Parathyroid adenoma (tissue), 2 donors: ENCODE measurements around the gene GPER1.

Experiments used
- H2AFZ ChIP-seq: fragments of 300-600 bp; sonication (generic); one replicate; pipeline ENCODE4 v1.7.0; 2017; ENCODE audit warnings: antibody characterized with exemption, mild to moderate bottlenecking
- H3K27ac ChIP-seq: fragments of 300-600 bp; sonication (generic); one replicate; pipeline ENCODE4 v1.7.0; 2017
- H3K27me3 ChIP-seq: fragments of 300-600 bp; sonication (generic); one replicate; pipeline ENCODE4 v1.7.0; 2017; ENCODE audit warnings: low read length; ENCODE audit not compliant: control insufficient read depth, insufficient read depth
- H3K36me3 ChIP-seq: fragments of 300-600 bp; sonication (generic); one replicate; pipeline ENCODE4 v1.7.0; 2017; ENCODE audit warnings: low read length; ENCODE audit not compliant: control insufficient read depth, insufficient read depth
- H3K4me1 ChIP-seq: fragments of 300-600 bp; sonication (generic); one replicate; pipeline ENCODE4 v1.7.0; 2017; ENCODE audit warnings: control low read depth
- H3K4me2 ChIP-seq: fragments of 300-600 bp; sonication (generic); one replicate; pipeline ENCODE4 v1.7.0; 2017; ENCODE audit warnings: low read length
- H3K4me3 ChIP-seq: fragments of 300-600 bp; sonication (generic); one replicate; pipeline ENCODE4 v1.7.0; 2017; ENCODE audit warnings: low read depth, low read length
- H3K79me2 ChIP-seq: fragments of 300-600 bp; sonication (generic); one replicate; pipeline ENCODE4 v1.7.0; 2017; ENCODE audit warnings: control low read depth
- H3K9ac ChIP-seq: fragments of 300-600 bp; sonication (generic); one replicate; pipeline ENCODE4 v1.7.0; 2017; ENCODE audit warnings: mild to moderate bottlenecking
- H3K9me3 ChIP-seq: fragments of 300-600 bp; sonication (generic); one replicate; pipeline ENCODE4 v1.7.0; 2017; ENCODE audit warnings: low read length; ENCODE audit not compliant: control insufficient read depth
- CTCF ChIP-seq: fragments of 300-600 bp; sonication (generic); IDR thresholded peaks from one replicate; pipeline ENCODE4 v1.7.0; 2017; ENCODE audit warnings: antibody characterized with exemption, mild to moderate bottlenecking
- donor health status: primary hyperparathyroidism.

GPER1 gene

GRCh38 chr7:1043552-1044188 lies 44.2 kb upstream of the GPER1 start:
- peak overlapping the region; percentile 35 for H3K4me3 ChIP-seq
- H3K9me3 ChIP-seq: no peaks in the 10 kb centered on the region
- peak overlapping the region; percentile 78 for H3K4me2 ChIP-seq
- H2AFZ ChIP-seq: peak overlapping the region; percentile 66
- no peak for TF ChIP-seq CTCF
- no peak overlapping the region for H3K9ac ChIP-seq
- peaks cover 29% of the 10 kb centered on the region for H3K4me1 ChIP-seq
- peaks cover 16% of the 10 kb centered on the region for H3K79me2 ChIP-seq
- no peaks in the 10 kb centered on the region for H3K36me3 ChIP-seq
- no peaks in the 10 kb centered on the region for H3K27me3 ChIP-seq
- peak overlapping the region; percentile 57 for H3K27ac ChIP-seq

- Histone ChIP-seq H3K9me3 (no peaks in the 10 kb centered on the region), H2AFZ (peak within 1 kb of the TSS; percentile 81), H3K36me3 (no peaks in the 10 kb centered on the region), H3K9ac (no peak within 1 kb of the TSS), H3K4me1 (peaks cover 29% of the 10 kb centered on the region), H3K79me2 (peaks cover 16% of the 10 kb centered on the region), H3K4me3 (peak within 1 kb of the TSS; percentile 61), H3K27me3 (no peaks in the 10 kb centered on the region), H3K4me2 (peak within 1 kb of the TSS; percentile 84), H3K27ac (peak within 1 kb of the TSS; percentile 57)
- TF ChIP-seq CTCF: peak; percentile 56
Observed at GRCh38 chr7:1044189-1045068, 43.5 kb upstream of the GPER1 start, which contains the start of gene GPR146. Gene GPR146 (plus strand): TSS chr7:1044546. CDS start chr7:1057516, 12,970 bp downstream.

GRCh38 chr7:1045069-1046063 lies 42.5 kb upstream of the GPER1 start:
- Histone ChIP-seq H2AFZ (no peak overlapping the region), H3K79me2 (peaks cover 18% of the 10 kb centered on the region), H3K27ac (no peak overlapping the region), H3K9me3 (no peaks in the 10 kb centered on the region), H3K27me3 (no peaks in the 10 kb centered on the region), H3K4me1 (peaks cover 29% of the 10 kb centered on the region), H3K4me2 (peak overlapping the region; percentile 84), H3K4me3 (peak overlapping the region; percentile 61), H3K36me3 (no peaks in the 10 kb centered on the region), H3K9ac (no peak overlapping the region)
- no peak for TF ChIP-seq CTCF

- H3K27me3 ChIP-seq: no peaks in the 10 kb centered on the region
- H3K9ac ChIP-seq: no peak overlapping the region
- peaks cover 21% of the 10 kb centered on the region for H3K79me2 ChIP-seq
- peak overlapping the region; percentile 12 for H3K27ac ChIP-seq
- H3K4me1 ChIP-seq: peaks cover 29% of the 10 kb centered on the region
- no peak overlapping the region for H3K4me3 ChIP-seq
- no peak for TF ChIP-seq CTCF
- peak overlapping the region; percentile 40 for H3K4me2 ChIP-seq
- no peaks in the 10 kb centered on the region for H3K36me3 ChIP-seq
- H2AFZ ChIP-seq: no peak overlapping the region
- H3K9me3 ChIP-seq: no peaks in the 10 kb centered on the region
Observed at GRCh38 chr7:1046722-1047679, 40.9 kb upstream of the GPER1 start.
